SK-N-SH (cell line): ENCODE data around the gene KY. TPM values are rescaled to one million over a fixed set of nuclear protein-coding genes. Genes with fewer than 3 reads are reported as not detected.
A peak's percentile ranks its signal among the peaks of the same experiment; 100 is the strongest.

Experiments used
- CTCF ChIA-PET: fragments of 300-600, 350-600 bp; formaldehyde crosslinking; extraction: SDS; loops from one replicate; lab custom pipeline; 2021; lab: Yijun Ruan, JAX
- POLR2A ChIA-PET: fragments of 350-600 bp; sonication (Branson Sonifier 250); formaldehyde crosslinking; extraction: SDS; loops from one replicate; lab custom pipeline; 2020; ENCODE audit warnings: antibody characterized with exemption, inconsistent platforms; lab: Yijun Ruan, JAX
- DNase-seq: peaks from one replicate; pipeline ENCODE4 v3.0.0; 2012
- H2AFZ ChIP-seq: fragments of 200-600 bp; sonication (generic); 2 replicates; pipeline ENCODE4 v1.8.1; 2016; ENCODE audit warnings: antibody characterized with exemption, mild to moderate bottlenecking, low read depth
- H3F3A ChIP-seq: fragments of 200-600 bp; sonication (generic); replicated peaks from 2 replicates; pipeline ENCODE3; 2016; ENCODE audit warnings: antibody characterized with exemption, mild to moderate bottlenecking; ENCODE audit not compliant: insufficient read depth
- H3K27ac ChIP-seq, 2 experiments: fragments of 200-500 bp in 1 of 2; fragments of 200-600 bp in 1 of 2; sonication (Bioruptor generic) in 1 of 2; sonication (generic), shearing (Covaris generic) in 1 of 2; 2 replicates each; pipeline versions ENCODE4 v1.5.1 to v1.6.1; 2014 to 2016; ENCODE audit warnings: low read depth in 2 of 2, inconsistent platforms in 1 of 2, low read length in 1 of 2, mild to moderate bottlenecking in 1 of 2, mixed read lengths in 1 of 2
- H3K27me3 ChIP-seq: fragments of 200-600 bp; sonication (generic), shearing (Covaris generic); 2 replicates; pipeline ENCODE4 v1.6.1; 2016; ENCODE audit warnings: mixed run types; ENCODE audit not compliant: insufficient read depth
- H3K36me3 ChIP-seq, 2 experiments: fragments of 200-500 bp in 1 of 2; fragments of 200-600 bp in 1 of 2; sonication (Bioruptor generic) in 1 of 2; sonication (generic) in 1 of 2; replicated peaks in 1 of 2; 2 replicates each; pipeline versions ENCODE3 to v1.5.1; 2014 to 2016; ENCODE audit warnings: low read length in 1 of 2, mild to moderate bottlenecking in 1 of 2; ENCODE audit not compliant: insufficient read depth in 2 of 2, control insufficient read depth in 1 of 2
- H3K4me1 ChIP-seq, 2 experiments: fragments of 200-500 bp in 1 of 2; fragments of 200-600 bp in 1 of 2; sonication (Bioruptor generic) in 1 of 2; sonication (generic), shearing (Covaris generic) in 1 of 2; 2 replicates each; pipeline versions ENCODE4 v1.5.1 to v1.6.1; 2014 to 2016; ENCODE audit warnings: low read depth in 1 of 2, low read length in 1 of 2, mixed run types in 1 of 2; ENCODE audit not compliant: insufficient read depth in 2 of 2, control insufficient read depth in 1 of 2
- H3K4me2 ChIP-seq: fragments of 200-600 bp; sonication (generic), shearing (Covaris generic); 2 replicates; pipeline ENCODE4 v1.6.1; 2017; ENCODE audit warnings: mixed run types
- H3K4me3 ChIP-seq, 2 experiments: fragments of 200-500 bp in 1 of 2; fragments of 200-600 bp in 1 of 2; sonication (Bioruptor generic) in 1 of 2; sonication (generic), shearing (Covaris generic) in 1 of 2; 2 replicates each; pipeline versions ENCODE4 v1.5.1 to v1.8.1; 2014 to 2016; ENCODE audit warnings: low read depth in 2 of 2, inconsistent platforms in 1 of 2, low read length in 1 of 2, mild to moderate bottlenecking in 1 of 2, mixed read lengths in 1 of 2, moderate library complexity in 1 of 2
- H3K79me2 ChIP-seq: fragments of 200-600 bp; sonication (generic); 2 replicates; pipeline ENCODE4 v1.8.1; 2017; ENCODE audit warnings: mild to moderate bottlenecking; ENCODE audit not compliant: insufficient read depth
- H3K9ac ChIP-seq: fragments of 200-600 bp; sonication (generic); 2 replicates; pipeline ENCODE4 v1.6.1; 2017; ENCODE audit warnings: mixed run types
- H3K9me2 ChIP-seq: fragments of 200-600 bp; sonication (generic); 2 replicates; pipeline ENCODE4 v1.6.1; 2017; ENCODE audit warnings: mixed run types
- H3K9me3 ChIP-seq: fragments of 200-600 bp; sonication (generic); 2 replicates; pipeline ENCODE4 v1.6.1; 2017; ENCODE audit warnings: mixed run types, mild to moderate bottlenecking, moderate library complexity
- H4K20me1 ChIP-seq: fragments of 200-600 bp; sonication (generic); 2 replicates; pipeline ENCODE4 v1.6.1; 2017; ENCODE audit warnings: mild to moderate bottlenecking, mixed run types; ENCODE audit not compliant: insufficient read depth
- CHD2 ChIP-seq: fragments of 150-350 bp; IDR thresholded peaks from 2 replicates; pipeline ENCODE4 v1.6.1; 2018; ENCODE audit warnings: low read length; ENCODE audit not compliant: partially characterized antibody
- ELF1 ChIP-seq: IDR thresholded peaks from 2 replicates; pipeline ENCODE4 v1.4.0; 2012
- EZH2phosphoT487 ChIP-seq: fragments of 200-600 bp; sonication (generic); IDR thresholded peaks from 2 replicates; pipeline ENCODE4 v1.6.1; 2017; ENCODE audit warnings: low read depth, mixed run types, mild to moderate bottlenecking, antibody characterized with exemption, moderate library complexity, borderline replicate concordance
- FOSL2 ChIP-seq: IDR thresholded peaks from 2 replicates; pipeline ENCODE4 v1.4.0; 2012; ENCODE audit warnings: low read depth, mild to moderate bottlenecking, moderate library complexity, borderline replicate concordance
- FOXJ3 ChIP-seq: sonication (generic); formaldehyde crosslinking; IDR thresholded peaks from 2 replicates; pipeline ENCODE4 v1.5.1; 2020; ENCODE audit warnings: mild to moderate bottlenecking, missing genetic modification reagents
- FOXM1 ChIP-seq: IDR thresholded peaks from 2 replicates; pipeline ENCODE4 v1.4.0; 2012; ENCODE audit warnings: low read depth, mild to moderate bottlenecking
- GABPA ChIP-seq: IDR thresholded peaks from 2 replicates; pipeline ENCODE4 v1.4.0; 2012; ENCODE audit warnings: low read depth, mild to moderate bottlenecking
- IRF3 ChIP-seq: fragments of 150-350 bp; IDR thresholded peaks from 2 replicates; pipeline ENCODE4 v1.6.1; 2016; ENCODE audit warnings: mild to moderate bottlenecking, low read depth, low read length
- MEF2A ChIP-seq: IDR thresholded peaks from 2 replicates; pipeline ENCODE4 v1.4.0; 2012; ENCODE audit warnings: low read depth, borderline replicate concordance
- NFIC ChIP-seq: IDR thresholded peaks from 2 replicates; pipeline ENCODE4 v1.4.0; 2012; ENCODE audit warnings: borderline replicate concordance
- NRF1 ChIP-seq: IDR thresholded peaks from 2 replicates; pipeline ENCODE4 v1.6.1; 2012; ENCODE audit warnings: low read depth, mild to moderate bottlenecking, low read length
- POLR2AphosphoS5 ChIP-seq: IDR thresholded peaks from 2 replicates; pipeline ENCODE4 v1.6.1; 2012; ENCODE audit warnings: low read depth, low read length
- RCOR1 ChIP-seq: fragments of 150-350 bp; IDR thresholded peaks from 2 replicates; pipeline ENCODE4 v1.6.1; 2017; ENCODE audit warnings: antibody characterized with exemption, low read length
- REST ChIP-seq: IDR thresholded peaks from 2 replicates; pipeline ENCODE4 v1.6.1; 2012; ENCODE audit warnings: mild to moderate bottlenecking, low read depth, low read length, moderate library complexity
- RFX5 ChIP-seq: IDR thresholded peaks from 2 replicates; pipeline ENCODE4 v1.6.1; 2012; ENCODE audit warnings: mild to moderate bottlenecking, improper control_type of control experiment, low read length
- RXRA ChIP-seq: IDR thresholded peaks from 2 replicates; pipeline ENCODE4 v1.4.0; 2012; ENCODE audit warnings: low read depth, mild to moderate bottlenecking, borderline replicate concordance
- SIN3A ChIP-seq: IDR thresholded peaks from 2 replicates; pipeline ENCODE4 v1.6.1; 2012; ENCODE audit warnings: low read depth, mild to moderate bottlenecking, low read length, moderate library complexity, borderline replicate concordance
- SMC3 ChIP-seq: IDR thresholded peaks from 2 replicates; pipeline ENCODE4 v1.6.1; 2012; ENCODE audit warnings: low read depth, low read length, improper control_type of control experiment
- TAF1 ChIP-seq: IDR thresholded peaks from 2 replicates; pipeline ENCODE4 v1.6.1; 2012; ENCODE audit warnings: low read depth, mild to moderate bottlenecking, low read length, moderate library complexity, borderline replicate concordance
- WGBS: methylation state at CpG from one replicate; pipeline ENCODE4 v1.1.6; 2017; ENCODE audit warnings: low lambda C conversion rate; 5-methylcytosine and 5-hydroxymethylcytosine counted together
- polyA plus RNA-seq, 3 experiments: library from polyadenylated mRNA; depleted of rRNA; stranded (reverse); fragments of >200 nt; gene quantifications; 2 replicates each; pipeline ENCODE4 v1.2.3, GENCODE V29; 2012
- TF ChIP-seq, protein P1 (sequence below): IDR thresholded peaks from 2 replicates; pipeline ENCODE4 v1.4.0; 2012; ENCODE audit warnings: low read depth, borderline replicate concordance
- TF ChIP-seq, protein P2 (sequence below): fragments of 200-600 bp; sonication (generic); IDR thresholded peaks from 2 replicates; pipeline ENCODE4 v1.6.1; 2017; ENCODE audit warnings: antibody characterized with exemption, mild to moderate bottlenecking, moderate library complexity

KY gene
- polyA plus RNA-seq, 1 of the 3 experiments (the other 2 are of a cell fraction), result 2.4 TPM

GRCh38 chr3:134667406-134667805 is 16.6 kb upstream of the KY start:
- Histone ChIP-seq H3K27ac (peak overlapping the region in 1 of 2 experiments; percentile 63; a peak in 2 of 4 replicates), H3K4me3 (no peak overlapping the region), H3K9me3 (no peaks in the 10 kb centered on the region), H3F3A (peaks cover 14% of the 10 kb centered on the region), H3K9me2 (no peaks in the 10 kb centered on the region), H4K20me1 (no peaks in the 10 kb centered on the region), H2AFZ (peak overlapping the region; percentile 68; the same call in 1 of the 2 replicates), H3K27me3 (no peaks in the 10 kb centered on the region), H3K79me2 (no peaks in the 10 kb centered on the region), H3K4me2 (peak overlapping the region; percentile 70), H3K36me3 (no peaks in the 10 kb centered on the region), H3K9ac (peak overlapping the region; percentile 25; the same call in 1 of the 2 replicates), H3K4me1 (peaks cover 3 to 28% of the 10 kb centered on the region in 2 experiments; a peak in 3 of 4 replicates)
- DNase-seq, result no peak
- WGBS, result 86% methylated on average over 3 of the region's 3 CpGs
- POLR2A ChIA-PET, result no interaction called here
- TF ChIP-seq NFIC (no peak), GABPA (no peak), POLR2AphosphoS5 (no peak), CHD2 (no peak), MEF2A (no peak), ELF1 (no peak), RFX5 (no peak), EZH2phosphoT487 (no peak), RCOR1 (no peak), NRF1 (no peak), SIN3A (no peak), FOXJ3 (no peak), RXRA (no peak), SMC3 (no peak)
- TF ChIP-seq, protein P1, sequence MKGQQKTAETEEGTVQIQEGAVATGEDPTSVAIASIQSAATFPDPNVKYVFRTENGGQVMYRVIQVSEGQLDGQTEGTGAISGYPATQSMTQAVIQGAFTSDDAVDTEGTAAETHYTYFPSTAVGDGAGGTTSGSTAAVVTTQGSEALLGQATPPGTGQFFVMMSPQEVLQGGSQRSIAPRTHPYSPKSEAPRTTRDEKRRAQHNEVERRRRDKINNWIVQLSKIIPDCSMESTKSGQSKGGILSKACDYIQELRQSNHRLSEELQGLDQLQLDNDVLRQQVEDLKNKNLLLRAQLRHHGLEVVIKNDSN, result no peak
- CTCF ChIA-PET, result interaction anchor here (0.9 to 1.2 kb wide), 3 partner anchors 10 to 25 kb away, joined by 3 to 4 read pairs (median 3); no protein-coding TSS in a partner anchor

- peak overlapping the region; percentile 70 for H3K4me2 ChIP-seq
- peak overlapping the region in 1 of 2 experiments; percentile 63; a peak in 2 of 4 replicates for H3K27ac ChIP-seq
- no peak for DNase-seq
- H4K20me1 ChIP-seq, result no peaks in the 10 kb centered on the region
- ChIA-PET CTCF (interaction anchor here (0.9 kb wide), 2 partner anchors 11 to 24 kb away, joined by 3 read pairs; no protein-coding TSS in a partner anchor), POLR2A (no interaction called here)
- no peaks in the 10 kb centered on the region for H3K27me3 ChIP-seq
- H3K4me1 ChIP-seq, result peaks cover 3 to 28% of the 10 kb centered on the region in 2 experiments; a peak in 3 of 4 replicates
- H2AFZ ChIP-seq, result peak overlapping the region; percentile 68; the same call in 1 of the 2 replicates
- no peaks in the 10 kb centered on the region for H3K9me3 ChIP-seq
- no peaks in the 10 kb centered on the region for H3K79me2 ChIP-seq
- WGBS, result 60% methylated on average over 9 of the region's 9 CpGs
- no peaks in the 10 kb centered on the region for H3K9me2 ChIP-seq
- H3K36me3 ChIP-seq, result no peaks in the 10 kb centered on the region
- H3F3A ChIP-seq, result peaks cover 14% of the 10 kb centered on the region
- peak overlapping the region; percentile 25; the same call in 1 of the 2 replicates for H3K9ac ChIP-seq
- H3K4me3 ChIP-seq, result no peak overlapping the region; a peak in 1 of 4 replicates
- no peak for TF ChIP-seq FOSL2
- TF ChIP-seq ELF1, result no peak
- TF ChIP-seq FOXM1, result no peak
- no peak for TF ChIP-seq REST
- TF ChIP-seq, protein P1, result no peak
- TF ChIP-seq, protein P2, sequence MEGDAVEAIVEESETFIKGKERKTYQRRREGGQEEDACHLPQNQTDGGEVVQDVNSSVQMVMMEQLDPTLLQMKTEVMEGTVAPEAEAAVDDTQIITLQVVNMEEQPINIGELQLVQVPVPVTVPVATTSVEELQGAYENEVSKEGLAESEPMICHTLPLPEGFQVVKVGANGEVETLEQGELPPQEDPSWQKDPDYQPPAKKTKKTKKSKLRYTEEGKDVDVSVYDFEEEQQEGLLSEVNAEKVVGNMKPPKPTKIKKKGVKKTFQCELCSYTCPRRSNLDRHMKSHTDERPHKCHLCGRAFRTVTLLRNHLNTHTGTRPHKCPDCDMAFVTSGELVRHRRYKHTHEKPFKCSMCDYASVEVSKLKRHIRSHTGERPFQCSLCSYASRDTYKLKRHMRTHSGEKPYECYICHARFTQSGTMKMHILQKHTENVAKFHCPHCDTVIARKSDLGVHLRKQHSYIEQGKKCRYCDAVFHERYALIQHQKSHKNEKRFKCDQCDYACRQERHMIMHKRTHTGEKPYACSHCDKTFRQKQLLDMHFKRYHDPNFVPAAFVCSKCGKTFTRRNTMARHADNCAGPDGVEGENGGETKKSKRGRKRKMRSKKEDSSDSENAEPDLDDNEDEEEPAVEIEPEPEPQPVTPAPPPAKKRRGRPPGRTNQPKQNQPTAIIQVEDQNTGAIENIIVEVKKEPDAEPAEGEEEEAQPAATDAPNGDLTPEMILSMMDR, result no peak
- no peak for TF ChIP-seq TAF1
- TF ChIP-seq IRF3, result no peak
- no peak for TF ChIP-seq SMC3
- no peak for TF ChIP-seq RFX5
These were observed 16.1 kb upstream of the KY start for GRCh38 chr3:134666885-134667284.
